ENCODE data around the gene HSD17B4.

- no peak for TF ChIP-seq CTCF (IDR thresholded peaks at IDR 0.05; ENCODE audit: low read length)
- TF ChIP-seq EZH2 (IDR thresholded peaks at IDR 0.05; ENCODE audit: borderline replicate concordance, low read length): no peak
Measured at GRCh38 chr5:119402555-119402954, 49.7 kb upstream of the HSD17B4 start.

Data from OCI-LY1 (cell line).